Esophagus muscularis mucosa (tissue), 4 donors: ENCODE results near the gene NEK4. TPM values are rescaled to one million over a fixed set of nuclear protein-coding genes. Genes with fewer than 3 reads are reported as not detected.

ENCODE experiments used
- DNase-seq: peaks from one replicate; pipeline ENCODE4 v3.0.0-alpha.2; 2017; ENCODE audit errors: extremely low spot score
- H3K27ac ChIP-seq, 4 donors: fragments of 200-600 bp; sonication (generic); replicated peaks in 1 of 4; 1 replicate in 3 of 4; 2 replicates in 1 of 4; pipeline ENCODE4 v1.5.1; 2016 to 2019; ENCODE audit warnings: mild to moderate bottlenecking in 1 of 4
- H3K27me3 ChIP-seq, 4 donors: fragments of 200-600 bp; sonication (generic); one replicate each; pipeline versions ENCODE4 v1.5.1 to v1.6.0; 2016 to 2019
- H3K36me3 ChIP-seq, 4 donors: fragments of 200-600 bp; sonication (generic); one replicate each; pipeline ENCODE4 v1.5.1; 2016 to 2019
- H3K4me1 ChIP-seq, 4 donors: fragments of 200-600 bp; sonication (generic); one replicate each; pipeline ENCODE4 v1.5.1; 2016 to 2019
- H3K4me3 ChIP-seq, 4 donors: fragments of 200-600 bp; sonication (generic); 1 replicate in 2 of 4; 2 replicates in 2 of 4; pipeline ENCODE4 v1.5.1; 2016 to 2019; ENCODE audit warnings: mild to moderate bottlenecking in 4 of 4, moderate library complexity in 1 of 4
- H3K9me3 ChIP-seq, 4 donors: fragments of 200-600 bp; sonication (generic); 1 replicate in 3 of 4; 2 replicates in 1 of 4; pipeline ENCODE4 v1.5.1; 2016 to 2019
- EP300 ChIP-seq: sonication (generic); formaldehyde crosslinking; IDR thresholded peaks from one replicate; pipeline ENCODE4 v1.6.1; 2017; ENCODE audit warnings: antibody characterized with exemption
- POLR2A ChIP-seq: fragments of 450-650 bp; IDR thresholded peaks from one replicate; pipeline ENCODE4 v1.6.1; 2017; ENCODE audit warnings: antibody characterized with exemption, moderate library complexity, mild to moderate bottlenecking, low read depth
- POLR2AphosphoS5 ChIP-seq, 2 donors: sonication (generic); formaldehyde crosslinking; IDR thresholded peaks; one replicate each; pipeline ENCODE4 v1.6.1; 2017; ENCODE audit warnings: antibody characterized with exemption in 2 of 2
- WGBS: methylation state at CpG from one replicate; pipeline ENCODE4 v1.1.5; 2018; 5-methylcytosine and 5-hydroxymethylcytosine counted together
- intact Hi-C: fragments of 100-400 bp; cut with DNase I; formaldehyde crosslinking; loops from one replicate; pipeline ENCODE4 v1.15.1; 2023
- total RNA-seq, 4 donors: library from RNA; depleted of rRNA; stranded (reverse); fragments of >200 nt; gene quantifications; one replicate each; pipeline versions ENCODE4 v1.1.0 to v1.2.1, GENCODE V29; 2016
- TF ChIP-seq, protein P1 (sequence below), 3 experiments: fragments of 200-600 bp in 2 of 3; fragments of 450-650 bp in 1 of 3; sonication (generic) in 2 of 3; IDR thresholded peaks; one replicate each; pipeline ENCODE4 v1.5.1; 2017 to 2019; ENCODE audit warnings: antibody characterized with exemption in 3 of 3, mild to moderate bottlenecking in 2 of 3, moderate library complexity in 1 of 3

Gene NEK4
- total RNA-seq, 4 donors from 2014 or later: 19.1 to 29.2 (median 23.6) TPM

DNA sequence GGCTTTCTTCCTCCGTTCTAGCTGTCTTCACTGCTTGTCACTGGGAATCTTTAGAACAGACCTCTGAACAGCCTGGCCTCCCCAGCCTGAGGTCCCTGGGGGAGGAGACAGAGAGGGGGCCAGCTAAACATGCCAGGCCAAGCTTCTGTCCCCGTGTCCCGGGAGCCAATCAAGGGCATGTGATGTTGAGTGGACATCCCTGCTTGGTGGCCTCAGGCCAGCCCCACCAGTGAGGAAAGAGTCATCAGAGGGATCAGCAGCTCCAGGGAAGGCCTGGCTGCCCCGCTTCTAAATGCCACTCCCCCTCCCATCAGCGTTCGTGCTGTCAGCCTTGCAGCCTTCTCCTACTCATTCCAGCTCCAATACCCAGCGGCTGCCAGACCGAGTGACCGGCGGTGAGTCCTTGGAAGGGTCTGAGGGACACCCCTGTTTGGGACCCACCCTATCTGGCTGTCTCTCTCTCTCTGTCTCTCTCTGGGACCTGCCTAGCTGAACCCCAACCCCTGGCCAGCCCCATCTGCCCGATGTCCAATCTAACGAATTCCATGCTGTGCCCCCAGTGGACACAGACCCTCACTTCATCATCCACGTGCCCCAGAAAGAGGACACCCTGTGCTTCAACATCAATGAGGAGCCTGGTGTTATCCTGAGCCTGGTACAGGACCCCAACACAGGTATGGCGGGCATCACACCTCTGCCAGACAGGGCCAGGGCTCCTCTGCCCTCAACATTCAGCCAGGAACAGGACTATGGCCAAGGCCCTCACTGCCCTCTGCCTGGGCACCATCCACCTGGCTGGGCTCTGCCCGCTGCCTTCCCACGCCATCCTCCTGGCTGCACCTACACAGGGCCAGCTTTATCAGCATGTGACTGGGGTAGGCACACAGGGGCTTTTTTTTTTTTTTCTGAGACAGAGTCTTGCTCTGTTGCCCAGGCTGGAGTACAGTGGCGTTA lies 17.2 kb upstream of the NEK4 start:
- WGBS: 71% methylated on average over 17 of the region's 17 CpGs
- H3K4me1 ChIP-seq: no peaks in the 10 kb centered on the region
- TF ChIP-seq POLR2A (no peak), POLR2AphosphoS5 (IDR thresholded peaks at IDR 0.05) (no peak), EP300 (no peak)
- TF ChIP-seq, protein P1, sequence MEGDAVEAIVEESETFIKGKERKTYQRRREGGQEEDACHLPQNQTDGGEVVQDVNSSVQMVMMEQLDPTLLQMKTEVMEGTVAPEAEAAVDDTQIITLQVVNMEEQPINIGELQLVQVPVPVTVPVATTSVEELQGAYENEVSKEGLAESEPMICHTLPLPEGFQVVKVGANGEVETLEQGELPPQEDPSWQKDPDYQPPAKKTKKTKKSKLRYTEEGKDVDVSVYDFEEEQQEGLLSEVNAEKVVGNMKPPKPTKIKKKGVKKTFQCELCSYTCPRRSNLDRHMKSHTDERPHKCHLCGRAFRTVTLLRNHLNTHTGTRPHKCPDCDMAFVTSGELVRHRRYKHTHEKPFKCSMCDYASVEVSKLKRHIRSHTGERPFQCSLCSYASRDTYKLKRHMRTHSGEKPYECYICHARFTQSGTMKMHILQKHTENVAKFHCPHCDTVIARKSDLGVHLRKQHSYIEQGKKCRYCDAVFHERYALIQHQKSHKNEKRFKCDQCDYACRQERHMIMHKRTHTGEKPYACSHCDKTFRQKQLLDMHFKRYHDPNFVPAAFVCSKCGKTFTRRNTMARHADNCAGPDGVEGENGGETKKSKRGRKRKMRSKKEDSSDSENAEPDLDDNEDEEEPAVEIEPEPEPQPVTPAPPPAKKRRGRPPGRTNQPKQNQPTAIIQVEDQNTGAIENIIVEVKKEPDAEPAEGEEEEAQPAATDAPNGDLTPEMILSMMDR (IDR thresholded peaks at IDR 0.05): no peak
- no peak overlapping the region for H3K4me3 ChIP-seq
- no peaks in the 10 kb centered on the region for H3K9me3 ChIP-seq
- intact Hi-C loops: no loop called here
- no peak for DNase-seq
- no peak overlapping the region for H3K27ac ChIP-seq
- H3K36me3 ChIP-seq: no peaks in the 10 kb centered on the region
- peaks cover 0 to under 1% (median 0%) of the 10 kb centered on the region in 4 donors for H3K27me3 ChIP-seq

- Histone ChIP-seq H3K4me1 (no peaks in the 10 kb centered on the region), H3K9me3 (no peaks in the 10 kb centered on the region), H3K4me3 (no peak overlapping the region), H3K36me3 (no peaks in the 10 kb centered on the region), H3K27ac (no peak overlapping the region), H3K27me3 (peaks cover 0 to 5% (median 0%) of the 10 kb centered on the region in 4 donors)
- TF ChIP-seq POLR2AphosphoS5 (IDR thresholded peaks at IDR 0.05): no peak
- TF ChIP-seq EP300: no peak
- TF ChIP-seq, protein P1 (IDR thresholded peaks at IDR 0.05): no peak
- TF ChIP-seq POLR2A: no peak
- WGBS: 90% methylated on average over 10 of the region's 11 CpGs
- no peak for DNase-seq
- intact Hi-C loops: no loop called here
These were observed 16.5 kb upstream of the NEK4 start for GRCh38 chr3:52787246-52787645.

DNA sequence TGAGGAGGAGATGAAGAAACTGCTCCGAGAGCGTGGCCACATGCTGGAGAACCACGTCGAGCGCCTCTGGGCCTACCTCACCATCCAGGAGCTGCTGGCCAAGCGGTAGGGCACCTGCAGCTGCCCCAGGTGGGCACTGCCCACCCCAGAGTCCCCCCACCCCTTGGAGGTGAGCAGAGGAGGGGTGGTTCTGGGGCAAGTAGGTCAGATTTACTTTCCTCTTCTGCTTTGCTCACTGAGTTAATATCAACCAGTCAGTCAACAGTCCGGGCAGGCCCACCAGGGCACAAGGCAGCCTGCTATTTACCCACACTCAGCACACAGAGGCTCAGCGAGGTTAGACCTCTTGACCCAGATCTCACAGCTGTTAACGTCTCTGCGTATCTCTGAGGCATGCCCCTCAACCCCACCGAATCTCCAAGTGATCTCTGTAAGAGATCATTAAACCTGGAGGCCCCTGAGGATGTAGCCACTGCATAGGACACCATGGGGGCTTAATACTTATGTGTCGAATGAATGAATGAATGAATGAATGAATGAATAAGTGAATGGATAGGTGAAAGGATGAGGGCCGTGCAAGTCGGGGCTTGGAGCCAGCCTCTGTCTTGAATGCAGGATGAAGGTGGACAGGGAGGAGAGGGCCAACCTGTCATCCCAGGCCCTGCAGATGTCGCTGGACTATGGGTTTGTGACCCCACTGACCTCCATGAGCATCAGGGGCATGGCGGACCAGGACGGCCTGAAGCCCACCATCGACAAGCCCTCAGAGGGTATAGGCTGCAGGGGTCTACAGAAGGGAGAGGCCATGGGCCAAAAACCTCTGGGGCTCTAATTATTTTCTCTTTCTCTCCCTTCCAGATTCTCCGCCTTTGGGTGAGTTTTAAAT lies 15.8 kb upstream of the NEK4 start:
- no peak overlapping the region for H3K27ac ChIP-seq
- intact Hi-C loops: no loop called here
- WGBS: 90% methylated on average over 19 of the region's 19 CpGs
- H3K4me3 ChIP-seq: no peak overlapping the region
- no peak for TF ChIP-seq EP300
- TF ChIP-seq, protein P1 (IDR thresholded peaks at IDR 0.05): no peak
- no peak for TF ChIP-seq POLR2A
- TF ChIP-seq POLR2AphosphoS5 (IDR thresholded peaks at IDR 0.05): no peak
- DNase-seq: no peak
- H3K27me3 ChIP-seq: peaks cover 0 to 5% (median 0%) of the 10 kb centered on the region in 4 donors
- no peaks in the 10 kb centered on the region for H3K36me3 ChIP-seq
- no peaks in the 10 kb centered on the region for H3K4me1 ChIP-seq
- H3K9me3 ChIP-seq: no peaks in the 10 kb centered on the region

DNA sequence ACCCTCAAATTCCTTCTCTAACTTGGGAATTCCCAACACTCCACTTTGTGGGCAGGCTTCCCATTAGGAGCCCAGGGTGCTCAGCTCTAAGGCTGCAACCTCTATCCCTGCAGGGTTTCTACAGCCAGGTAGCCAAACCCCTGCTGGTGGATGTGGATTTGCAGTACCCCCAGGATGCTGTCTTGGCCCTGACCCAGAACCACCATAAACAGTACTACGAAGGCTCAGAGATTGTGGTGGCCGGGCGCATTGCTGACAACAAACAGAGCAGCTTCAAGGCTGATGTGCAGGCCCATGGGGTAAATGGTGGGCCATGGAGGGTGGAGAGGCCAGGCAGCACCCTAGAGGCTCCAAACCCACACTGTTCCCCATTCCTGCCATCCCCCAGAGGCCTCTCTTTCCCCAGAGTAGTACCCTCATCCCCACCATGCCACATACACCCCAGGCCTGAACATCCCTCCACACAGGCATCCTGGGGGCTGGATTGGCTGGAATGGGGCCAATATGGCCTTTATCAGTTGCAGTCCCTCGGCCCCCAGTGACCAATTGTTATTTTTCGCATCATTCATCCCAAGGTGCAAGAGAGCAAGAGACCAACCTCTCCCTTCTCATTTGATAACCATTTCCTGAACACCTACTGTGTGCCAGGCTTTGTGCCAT lies 14.3 kb upstream of the NEK4 start:
- no peak for DNase-seq
- Histone ChIP-seq H3K27ac (no peak overlapping the region), H3K9me3 (no peaks in the 10 kb centered on the region), H3K4me1 (no peaks in the 10 kb centered on the region), H3K27me3 (peaks cover 0 to 5% (median 0%) of the 10 kb centered on the region in 4 donors), H3K4me3 (no peak overlapping the region), H3K36me3 (no peaks in the 10 kb centered on the region)
- TF ChIP-seq, protein P1 (IDR thresholded peaks at IDR 0.05): no peak
- TF ChIP-seq POLR2AphosphoS5 (IDR thresholded peaks at IDR 0.05): no peak
- TF ChIP-seq POLR2A: no peak
- no peak for TF ChIP-seq EP300
- intact Hi-C loops: no loop called here
- 94% methylated on average over 2 of the region's 5 CpGs for WGBS
